Ovary (tissue), 3 donors: ENCODE data around the gene WNT9B.

Experiments used
- POLR2A ChIP-seq: fragments of 450-650 bp; IDR thresholded peaks from one replicate; pipeline ENCODE4 v1.6.1; 2017; ENCODE audit warnings: antibody characterized with exemption, mild to moderate bottlenecking, moderate library complexity
- TF ChIP-seq, protein P1 (sequence below), 3 donors: fragments of 450-650 bp in 2 of 3; fragments of 200-600 bp in 1 of 3; IDR thresholded peaks; one replicate each; pipeline versions ENCODE4 v1.5.1 to v1.8.0; 2016 to 2022; ENCODE audit warnings: antibody characterized with exemption in 3 of 3, mild to moderate bottlenecking in 1 of 3
- donor health status: DM: no; HTN: no; CAD: no.

DNA sequence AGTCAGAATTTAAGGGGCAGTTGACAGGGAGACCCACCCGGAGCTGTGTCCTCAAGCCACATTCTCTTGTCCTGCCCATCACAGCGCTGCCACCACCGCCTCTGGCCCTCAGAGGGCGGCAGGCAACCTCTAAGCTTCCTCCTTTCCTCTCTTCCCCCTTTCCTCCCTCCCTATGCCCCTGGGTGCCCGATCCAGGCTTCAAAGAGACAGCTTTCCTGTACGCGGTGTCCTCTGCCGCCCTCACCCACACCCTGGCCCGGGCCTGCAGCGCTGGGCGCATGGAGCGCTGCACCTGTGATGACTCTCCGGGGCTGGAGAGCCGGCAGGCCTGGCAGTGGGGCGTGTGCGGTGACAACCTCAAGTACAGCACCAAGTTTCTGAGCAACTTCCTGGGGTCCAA lies 23.5 kb downstream of the WNT9B start:
- TF ChIP-seq POLR2A = no peak
- TF ChIP-seq, protein P1, sequence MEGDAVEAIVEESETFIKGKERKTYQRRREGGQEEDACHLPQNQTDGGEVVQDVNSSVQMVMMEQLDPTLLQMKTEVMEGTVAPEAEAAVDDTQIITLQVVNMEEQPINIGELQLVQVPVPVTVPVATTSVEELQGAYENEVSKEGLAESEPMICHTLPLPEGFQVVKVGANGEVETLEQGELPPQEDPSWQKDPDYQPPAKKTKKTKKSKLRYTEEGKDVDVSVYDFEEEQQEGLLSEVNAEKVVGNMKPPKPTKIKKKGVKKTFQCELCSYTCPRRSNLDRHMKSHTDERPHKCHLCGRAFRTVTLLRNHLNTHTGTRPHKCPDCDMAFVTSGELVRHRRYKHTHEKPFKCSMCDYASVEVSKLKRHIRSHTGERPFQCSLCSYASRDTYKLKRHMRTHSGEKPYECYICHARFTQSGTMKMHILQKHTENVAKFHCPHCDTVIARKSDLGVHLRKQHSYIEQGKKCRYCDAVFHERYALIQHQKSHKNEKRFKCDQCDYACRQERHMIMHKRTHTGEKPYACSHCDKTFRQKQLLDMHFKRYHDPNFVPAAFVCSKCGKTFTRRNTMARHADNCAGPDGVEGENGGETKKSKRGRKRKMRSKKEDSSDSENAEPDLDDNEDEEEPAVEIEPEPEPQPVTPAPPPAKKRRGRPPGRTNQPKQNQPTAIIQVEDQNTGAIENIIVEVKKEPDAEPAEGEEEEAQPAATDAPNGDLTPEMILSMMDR (IDR thresholded peaks at IDR 0.05) = no peak
